GM12878 (cell line): Measurements from ENCODE around the gene PEX26.

Experiments used
- EED ChIP-seq: sonication (generic); IDR thresholded peaks from 2 replicates; pipeline ENCODE4 v1.6.1; 2016; ENCODE audit warnings: antibody characterized with exemption, low read depth
- NRF1 ChIP-seq: conservative IDR thresholded peaks from 2 replicates; pipeline ENCODE4 v1.6.1; 2011; ENCODE audit warnings: mild to moderate bottlenecking, low read depth, low read length, improper control_type of control experiment
- POLR2A ChIP-seq: IDR thresholded peaks from 2 replicates; pipeline ENCODE4 v1.6.1; 2011; ENCODE audit warnings: low read depth, mild to moderate bottlenecking, low read length
- POLR2AphosphoS5 ChIP-seq: IDR thresholded peaks from 2 replicates; pipeline ENCODE4 v1.6.1; 2011; ENCODE audit warnings: mild to moderate bottlenecking, low read length, inconsistent platforms
- TF ChIP-seq, protein P1 (sequence below): IDR thresholded peaks from 2 replicates; pipeline ENCODE4 v1.6.1; 2012; ENCODE audit warnings: low read depth, low read length, improper control_type of control experiment
- TF ChIP-seq, protein P2 (sequence below): IDR thresholded peaks from 2 replicates; pipeline ENCODE4 v1.6.1; 2011; ENCODE audit warnings: borderline replicate concordance, low read depth, mild to moderate bottlenecking, moderate library complexity, mixed read lengths, low read length; ENCODE audit not compliant: insufficient read depth; ENCODE audit errors: extremely low read length
- TF ChIP-seq, protein P3 (sequence below): IDR thresholded peaks from 2 replicates; pipeline ENCODE4 v1.6.1; 2011; ENCODE audit warnings: low read depth, low read length, improper control_type of control experiment, borderline replicate concordance
- TF ChIP-seq, protein P4 (sequence below), 3 experiments: IDR thresholded peaks in 2 of 3; conservative IDR thresholded peaks in 1 of 3; 2 replicates each; pipeline ENCODE4 v1.5.1; 2011; ENCODE audit warnings: low read depth in 3 of 3, low read length in 3 of 3, mild to moderate bottlenecking in 3 of 3, control low read depth in 2 of 3, moderate library complexity in 2 of 3, inconsistent platforms in 1 of 3, mixed read lengths in 1 of 3; ENCODE audit not compliant: control insufficient read depth in 2 of 3, insufficient read depth in 1 of 3; ENCODE audit errors: extremely low read depth in 1 of 3
- TF ChIP-seq, protein P5 (sequence below): IDR thresholded peaks from 2 replicates; pipeline ENCODE4 v1.6.1; 2012; ENCODE audit warnings: improper control_type of control experiment, low read depth, low read length; ENCODE audit not compliant: insufficient replicate concordance

DNA sequence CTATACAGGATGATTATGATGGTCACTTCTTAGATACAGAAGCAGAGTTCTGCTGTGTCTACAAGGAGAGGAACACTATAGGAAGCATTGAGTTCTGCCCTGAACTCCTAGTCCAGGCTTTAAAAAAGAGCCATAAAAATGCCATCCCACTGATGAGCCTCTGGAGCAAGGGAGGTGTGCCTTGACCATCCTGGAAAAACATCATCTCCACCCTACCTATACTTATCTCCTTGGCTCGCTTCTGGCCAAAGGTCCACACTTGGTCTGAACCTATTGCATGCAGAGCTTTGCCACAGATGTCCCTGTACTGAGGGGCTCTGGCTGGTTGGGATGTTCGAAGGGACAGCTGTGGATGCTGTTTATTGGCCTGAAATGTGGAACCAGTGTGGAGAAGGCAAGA is 4.3 kb upstream of the PEX26 start:
- TF ChIP-seq, protein P1, sequence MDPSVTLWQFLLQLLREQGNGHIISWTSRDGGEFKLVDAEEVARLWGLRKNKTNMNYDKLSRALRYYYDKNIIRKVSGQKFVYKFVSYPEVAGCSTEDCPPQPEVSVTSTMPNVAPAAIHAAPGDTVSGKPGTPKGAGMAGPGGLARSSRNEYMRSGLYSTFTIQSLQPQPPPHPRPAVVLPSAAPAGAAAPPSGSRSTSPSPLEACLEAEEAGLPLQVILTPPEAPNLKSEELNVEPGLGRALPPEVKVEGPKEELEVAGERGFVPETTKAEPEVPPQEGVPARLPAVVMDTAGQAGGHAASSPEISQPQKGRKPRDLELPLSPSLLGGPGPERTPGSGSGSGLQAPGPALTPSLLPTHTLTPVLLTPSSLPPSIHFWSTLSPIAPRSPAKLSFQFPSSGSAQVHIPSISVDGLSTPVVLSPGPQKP = no peak
- TF ChIP-seq, protein P2, sequence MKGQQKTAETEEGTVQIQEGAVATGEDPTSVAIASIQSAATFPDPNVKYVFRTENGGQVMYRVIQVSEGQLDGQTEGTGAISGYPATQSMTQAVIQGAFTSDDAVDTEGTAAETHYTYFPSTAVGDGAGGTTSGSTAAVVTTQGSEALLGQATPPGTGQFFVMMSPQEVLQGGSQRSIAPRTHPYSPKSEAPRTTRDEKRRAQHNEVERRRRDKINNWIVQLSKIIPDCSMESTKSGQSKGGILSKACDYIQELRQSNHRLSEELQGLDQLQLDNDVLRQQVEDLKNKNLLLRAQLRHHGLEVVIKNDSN = no peak
- TF ChIP-seq NRF1 (no peak), POLR2A (no peak), POLR2AphosphoS5 (no peak), EED (no peak)
- TF ChIP-seq, protein P3, sequence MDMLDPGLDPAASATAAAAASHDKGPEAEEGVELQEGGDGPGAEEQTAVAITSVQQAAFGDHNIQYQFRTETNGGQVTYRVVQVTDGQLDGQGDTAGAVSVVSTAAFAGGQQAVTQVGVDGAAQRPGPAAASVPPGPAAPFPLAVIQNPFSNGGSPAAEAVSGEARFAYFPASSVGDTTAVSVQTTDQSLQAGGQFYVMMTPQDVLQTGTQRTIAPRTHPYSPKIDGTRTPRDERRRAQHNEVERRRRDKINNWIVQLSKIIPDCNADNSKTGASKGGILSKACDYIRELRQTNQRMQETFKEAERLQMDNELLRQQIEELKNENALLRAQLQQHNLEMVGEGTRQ = no peak
- TF ChIP-seq, protein P4, sequence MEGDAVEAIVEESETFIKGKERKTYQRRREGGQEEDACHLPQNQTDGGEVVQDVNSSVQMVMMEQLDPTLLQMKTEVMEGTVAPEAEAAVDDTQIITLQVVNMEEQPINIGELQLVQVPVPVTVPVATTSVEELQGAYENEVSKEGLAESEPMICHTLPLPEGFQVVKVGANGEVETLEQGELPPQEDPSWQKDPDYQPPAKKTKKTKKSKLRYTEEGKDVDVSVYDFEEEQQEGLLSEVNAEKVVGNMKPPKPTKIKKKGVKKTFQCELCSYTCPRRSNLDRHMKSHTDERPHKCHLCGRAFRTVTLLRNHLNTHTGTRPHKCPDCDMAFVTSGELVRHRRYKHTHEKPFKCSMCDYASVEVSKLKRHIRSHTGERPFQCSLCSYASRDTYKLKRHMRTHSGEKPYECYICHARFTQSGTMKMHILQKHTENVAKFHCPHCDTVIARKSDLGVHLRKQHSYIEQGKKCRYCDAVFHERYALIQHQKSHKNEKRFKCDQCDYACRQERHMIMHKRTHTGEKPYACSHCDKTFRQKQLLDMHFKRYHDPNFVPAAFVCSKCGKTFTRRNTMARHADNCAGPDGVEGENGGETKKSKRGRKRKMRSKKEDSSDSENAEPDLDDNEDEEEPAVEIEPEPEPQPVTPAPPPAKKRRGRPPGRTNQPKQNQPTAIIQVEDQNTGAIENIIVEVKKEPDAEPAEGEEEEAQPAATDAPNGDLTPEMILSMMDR (IDR thresholded peaks at IDR 0.05 in 2 of 3, conservative IDR thresholded peaks at IDR 0.05 in 1 of 3; ENCODE audit: control insufficient read depth in 2 of 3, extremely low read depth in 1 of 3, insufficient read depth in 1 of 3, low read depth in 3 of 3, low read length in 3 of 3) = no peak
- TF ChIP-seq, protein P5, sequence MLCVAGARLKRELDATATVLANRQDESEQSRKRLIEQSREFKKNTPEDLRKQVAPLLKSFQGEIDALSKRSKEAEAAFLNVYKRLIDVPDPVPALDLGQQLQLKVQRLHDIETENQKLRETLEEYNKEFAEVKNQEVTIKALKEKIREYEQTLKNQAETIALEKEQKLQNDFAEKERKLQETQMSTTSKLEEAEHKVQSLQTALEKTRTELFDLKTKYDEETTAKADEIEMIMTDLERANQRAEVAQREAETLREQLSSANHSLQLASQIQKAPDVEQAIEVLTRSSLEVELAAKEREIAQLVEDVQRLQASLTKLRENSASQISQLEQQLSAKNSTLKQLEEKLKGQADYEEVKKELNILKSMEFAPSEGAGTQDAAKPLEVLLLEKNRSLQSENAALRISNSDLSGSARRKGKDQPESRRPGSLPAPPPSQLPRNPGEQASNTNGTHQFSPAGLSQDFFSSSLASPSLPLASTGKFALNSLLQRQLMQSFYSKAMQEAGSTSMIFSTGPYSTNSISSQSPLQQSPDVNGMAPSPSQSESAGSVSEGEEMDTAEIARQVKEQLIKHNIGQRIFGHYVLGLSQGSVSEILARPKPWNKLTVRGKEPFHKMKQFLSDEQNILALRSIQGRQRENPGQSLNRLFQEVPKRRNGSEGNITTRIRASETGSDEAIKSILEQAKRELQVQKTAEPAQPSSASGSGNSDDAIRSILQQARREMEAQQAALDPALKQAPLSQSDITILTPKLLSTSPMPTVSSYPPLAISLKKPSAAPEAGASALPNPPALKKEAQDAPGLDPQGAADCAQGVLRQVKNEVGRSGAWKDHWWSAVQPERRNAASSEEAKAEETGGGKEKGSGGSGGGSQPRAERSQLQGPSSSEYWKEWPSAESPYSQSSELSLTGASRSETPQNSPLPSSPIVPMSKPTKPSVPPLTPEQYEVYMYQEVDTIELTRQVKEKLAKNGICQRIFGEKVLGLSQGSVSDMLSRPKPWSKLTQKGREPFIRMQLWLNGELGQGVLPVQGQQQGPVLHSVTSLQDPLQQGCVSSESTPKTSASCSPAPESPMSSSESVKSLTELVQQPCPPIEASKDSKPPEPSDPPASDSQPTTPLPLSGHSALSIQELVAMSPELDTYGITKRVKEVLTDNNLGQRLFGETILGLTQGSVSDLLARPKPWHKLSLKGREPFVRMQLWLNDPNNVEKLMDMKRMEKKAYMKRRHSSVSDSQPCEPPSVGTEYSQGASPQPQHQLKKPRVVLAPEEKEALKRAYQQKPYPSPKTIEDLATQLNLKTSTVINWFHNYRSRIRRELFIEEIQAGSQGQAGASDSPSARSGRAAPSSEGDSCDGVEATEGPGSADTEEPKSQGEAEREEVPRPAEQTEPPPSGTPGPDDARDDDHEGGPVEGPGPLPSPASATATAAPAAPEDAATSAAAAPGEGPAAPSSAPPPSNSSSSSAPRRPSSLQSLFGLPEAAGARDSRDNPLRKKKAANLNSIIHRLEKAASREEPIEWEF = no peak
